Hematopoietic multipotent progenitor cell treated with erythropoietin and hydrocortisone succinate and interleukin-3 and kit ligand, for 17 days (in vitro differentiated cells): ENCODE data around the gene SORCS2.

Source experiments
- DNase-seq: peaks from one replicate; pipeline ENCODE4 v3.0.0-alpha.2; 2015; ENCODE audit warnings: low spot score

The SORCS2 gene

DNA sequence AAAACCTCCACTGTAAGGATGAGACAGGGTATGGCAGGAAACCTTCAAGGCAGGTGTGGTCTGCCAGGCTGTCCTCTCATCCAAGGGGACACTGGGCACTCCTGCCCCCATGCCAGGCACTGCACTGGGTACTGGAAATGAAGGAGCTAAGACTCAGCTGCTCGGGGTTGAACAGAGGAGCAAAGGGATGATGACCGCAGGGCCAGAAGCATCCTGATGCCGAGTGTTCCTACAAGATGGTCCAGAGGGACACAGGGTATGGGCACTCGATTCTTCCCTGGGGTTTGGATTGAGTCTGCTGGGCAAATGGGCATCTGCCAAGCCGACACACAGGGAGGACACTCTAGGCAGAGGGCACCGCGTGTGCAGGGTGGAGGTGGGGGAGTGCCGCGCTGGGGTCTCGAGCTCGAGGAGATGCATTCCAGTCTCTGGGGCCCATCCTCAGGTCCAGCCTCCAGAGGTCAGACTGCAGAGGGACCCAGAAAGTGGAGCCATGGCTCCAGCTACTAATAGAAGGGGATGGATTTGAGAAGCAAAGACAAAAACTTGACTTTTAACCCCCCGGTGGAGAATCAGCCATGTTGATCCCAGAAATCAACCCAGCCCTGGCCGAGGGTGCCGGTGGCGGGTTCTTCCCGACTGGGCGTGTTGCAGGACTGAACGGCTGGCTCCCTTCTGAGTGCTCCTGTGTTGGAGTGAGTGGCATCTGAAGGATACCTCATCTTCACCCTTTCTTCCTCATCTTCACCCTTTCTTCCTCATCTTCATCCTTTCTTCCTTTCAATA, 500.3 kb downstream of the SORCS2 start:
- DNase-seq, result no peak

DNA sequence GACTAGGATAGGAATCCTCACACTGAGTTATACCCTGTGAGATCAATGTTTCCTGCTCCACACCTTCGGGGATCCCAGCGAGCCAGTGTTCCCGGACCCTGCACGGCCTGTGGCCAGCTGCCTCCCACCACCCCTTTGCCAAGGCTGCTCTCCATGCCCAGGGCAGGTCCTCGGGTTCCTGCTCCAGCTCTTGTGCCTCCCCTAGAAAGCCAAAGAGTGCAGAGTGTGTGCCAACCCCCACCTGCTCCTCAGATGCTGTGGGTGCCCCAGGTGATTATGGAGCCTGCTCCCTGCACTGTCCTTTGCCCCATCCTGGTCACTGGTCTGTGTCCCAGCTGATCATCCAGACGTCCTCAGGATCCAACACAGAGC, 500.9 kb downstream of the SORCS2 start:
- no peak for DNase-seq

GRCh38 chr4:7693711-7694110, 501.4 kb downstream of the SORCS2 start:
- no peak for DNase-seq

- no peak for DNase-seq
These were observed 502.0 kb downstream of the SORCS2 start for GRCh38 chr4:7694324-7694723.

GRCh38 chr4:7697343-7697742, 505.0 kb downstream of the SORCS2 start:
- no peak for DNase-seq

DNA sequence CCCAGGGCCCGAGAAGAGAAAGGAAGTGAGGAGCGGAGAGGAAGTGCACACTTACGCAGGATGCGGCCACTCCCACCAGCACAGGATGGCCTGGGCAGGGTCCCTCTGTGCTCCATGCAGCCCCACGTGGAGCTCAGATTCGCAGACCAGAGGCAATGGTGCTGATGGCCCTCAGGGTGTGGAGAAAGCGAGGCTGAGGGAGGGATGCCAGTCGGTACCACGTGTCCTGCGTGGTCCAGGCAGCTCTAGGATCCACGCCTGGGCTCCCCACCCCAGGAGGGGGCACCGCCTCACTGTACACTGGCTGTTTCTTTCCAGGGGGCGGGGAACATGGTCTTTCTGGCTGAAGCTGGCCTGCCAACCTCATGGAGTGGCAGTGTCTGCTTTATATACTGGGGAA, 505.5 kb downstream of the SORCS2 start:
- no peak for DNase-seq

DNA sequence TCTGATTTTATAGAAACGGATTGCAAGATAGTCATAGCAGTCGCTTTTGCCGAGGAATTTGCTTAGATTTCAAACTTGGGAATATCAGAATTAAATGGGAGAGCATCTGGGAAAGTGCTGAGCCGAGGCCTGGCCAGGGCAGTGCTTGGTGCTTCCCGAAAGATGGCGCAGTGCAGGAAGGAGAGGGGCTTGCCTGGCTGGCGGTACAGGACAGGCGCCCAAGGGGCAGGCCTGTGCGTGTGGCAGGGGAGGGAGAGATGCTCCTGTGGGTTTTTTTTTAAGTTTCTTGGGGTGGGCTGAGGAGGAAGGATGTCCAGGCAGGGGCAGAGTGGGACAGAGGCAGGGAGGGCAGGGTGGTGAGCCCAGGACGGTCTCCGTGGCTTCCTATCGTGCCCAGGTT, 506.2 kb downstream of the SORCS2 start:
- DNase-seq, result no peak

DNA sequence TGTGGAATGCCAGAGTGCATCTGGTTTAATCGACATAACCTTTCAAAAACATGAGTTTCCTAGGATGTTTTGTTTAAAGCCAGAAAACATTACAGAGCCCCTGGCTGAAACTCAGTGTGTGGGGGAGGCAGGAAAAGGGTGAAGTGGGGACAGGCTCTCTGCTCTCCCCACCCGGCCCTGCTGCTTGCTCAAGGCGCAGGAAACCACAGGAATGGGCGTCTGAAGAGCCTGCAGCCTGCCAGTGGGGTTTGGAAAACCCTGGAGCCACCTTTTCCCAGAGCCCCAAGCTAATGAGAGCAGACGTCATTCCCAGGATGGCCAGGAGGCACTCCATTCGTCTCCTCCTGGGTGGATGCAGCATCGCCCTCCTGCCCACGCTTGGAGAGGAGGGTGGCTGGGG, 506.7 kb downstream of the SORCS2 start:
- DNase-seq, result no peak

DNA sequence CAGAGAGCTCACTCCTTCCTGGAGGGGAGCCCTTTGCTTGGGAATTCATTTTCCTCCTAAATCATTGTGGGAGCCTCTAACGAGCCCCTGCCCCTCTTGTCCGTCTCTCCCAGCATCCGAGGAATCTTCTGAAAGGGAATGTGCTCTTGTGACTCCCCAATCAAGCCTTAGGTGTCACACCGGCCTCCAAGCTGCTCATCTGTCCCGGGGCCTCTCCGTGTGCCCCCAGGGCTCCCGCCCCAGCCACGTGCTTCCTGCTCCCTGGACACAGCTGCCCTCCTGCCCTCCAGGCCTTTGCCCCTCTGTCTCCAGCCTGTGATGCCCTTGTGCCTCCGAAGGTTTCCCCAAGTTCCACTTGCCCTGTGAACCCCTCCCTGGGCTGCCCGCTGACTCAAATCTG, 507.5 kb downstream of the SORCS2 start:
- no peak for DNase-seq

DNA sequence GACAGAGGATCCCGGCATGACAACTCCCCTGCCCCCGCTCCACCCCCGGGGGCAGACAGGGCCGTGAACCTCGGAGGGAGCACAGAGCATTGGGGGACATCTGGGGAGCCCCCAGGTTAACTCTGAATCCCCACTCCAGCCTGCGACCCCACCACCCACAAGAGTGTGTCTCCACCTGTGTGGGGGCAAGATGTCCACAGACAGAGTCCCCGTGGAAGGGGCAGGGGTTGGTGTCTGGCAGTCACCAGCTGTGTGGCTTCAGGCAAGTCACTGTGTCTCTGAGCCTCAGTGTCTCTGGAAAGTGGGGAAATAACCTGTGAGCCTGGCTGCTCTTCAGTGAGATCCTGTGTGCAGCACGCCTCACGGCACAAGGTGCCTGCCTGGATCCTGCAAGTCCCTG, 508.3 kb downstream of the SORCS2 start:
- no peak for DNase-seq

DNA sequence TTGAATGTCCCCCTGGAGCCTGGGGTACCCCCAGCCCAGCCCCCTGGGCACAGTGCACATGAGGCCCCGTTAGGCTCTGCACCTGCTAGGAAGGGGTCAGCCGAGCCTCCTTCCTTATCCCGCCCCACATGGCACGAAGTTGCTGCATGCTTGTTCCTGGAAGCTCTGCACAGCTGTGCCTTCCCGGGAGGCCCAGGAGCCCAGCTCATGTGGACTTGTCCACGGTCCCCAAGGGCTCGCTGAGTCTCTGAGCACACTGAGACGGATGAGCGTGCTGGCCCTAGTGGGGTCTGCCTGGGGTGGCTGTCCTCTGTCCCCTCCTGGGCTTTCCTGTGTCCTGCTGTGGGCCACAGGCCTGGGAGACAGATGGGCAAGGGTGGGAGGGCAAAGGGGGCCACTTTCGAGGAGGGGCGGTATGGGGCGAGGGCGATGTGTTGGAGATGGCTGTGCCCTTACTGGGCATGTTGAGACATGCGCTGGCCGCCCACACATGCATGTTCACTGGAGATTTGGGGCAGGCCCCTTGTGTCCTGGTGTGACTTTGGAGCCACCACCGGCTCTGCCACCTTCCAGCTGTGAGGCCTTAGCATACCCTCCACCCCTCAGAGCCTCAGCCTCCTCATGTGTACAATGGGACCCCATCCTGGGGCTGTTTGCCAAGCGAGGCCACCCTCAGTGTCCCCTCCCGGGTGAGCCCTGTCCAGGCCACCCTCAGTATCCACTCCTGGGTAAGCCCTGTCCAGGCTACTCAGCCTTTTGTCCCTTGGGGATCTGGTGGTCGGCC, 509.7 kb downstream of the SORCS2 start:
- DNase-seq, result no peak

- no peak for DNase-seq
These were observed 511.4 kb downstream of the SORCS2 start for GRCh38 chr4:7703688-7704087.

DNA sequence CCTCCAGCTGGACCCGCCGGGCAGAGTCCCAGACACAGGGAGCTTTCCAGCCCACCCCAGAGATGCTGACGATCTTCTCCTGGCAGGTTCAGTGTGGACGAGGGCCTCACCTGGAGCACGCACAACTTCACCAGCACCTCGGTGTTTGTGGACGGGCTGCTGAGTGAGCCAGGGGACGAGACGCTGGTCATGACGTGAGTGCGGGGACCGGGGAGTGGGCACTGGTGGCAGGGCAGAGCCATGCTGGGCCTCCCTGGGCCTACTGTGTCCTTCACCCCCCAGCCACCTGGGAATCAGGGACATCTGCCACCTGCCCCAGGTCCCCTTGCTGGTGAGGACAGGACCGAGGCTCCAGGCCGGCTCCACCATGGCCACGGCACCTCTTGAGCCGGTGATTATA, 511.8 kb downstream of the SORCS2 start:
- DNase-seq, result no peak

DNA sequence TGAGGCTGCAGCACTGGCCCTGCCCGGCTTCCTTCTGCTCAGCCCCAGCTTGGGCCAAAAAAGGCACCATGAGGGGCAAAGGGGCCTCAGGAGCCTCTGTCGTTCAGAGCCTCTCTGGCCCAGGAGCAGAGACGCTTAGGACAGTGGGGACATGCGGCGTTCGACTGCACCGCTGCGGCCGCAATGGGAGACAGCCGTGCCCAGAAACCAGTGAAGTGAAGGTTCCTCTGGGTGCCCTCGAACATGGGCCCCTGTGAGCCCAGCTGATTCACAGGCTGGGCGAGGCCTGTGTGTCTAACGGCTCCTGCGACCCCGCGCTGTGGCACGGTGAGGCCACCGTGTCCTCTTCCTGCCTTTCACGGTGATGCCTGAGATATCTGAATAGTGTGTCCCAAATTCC, 512.3 kb downstream of the SORCS2 start:
- DNase-seq, result no peak

DNA sequence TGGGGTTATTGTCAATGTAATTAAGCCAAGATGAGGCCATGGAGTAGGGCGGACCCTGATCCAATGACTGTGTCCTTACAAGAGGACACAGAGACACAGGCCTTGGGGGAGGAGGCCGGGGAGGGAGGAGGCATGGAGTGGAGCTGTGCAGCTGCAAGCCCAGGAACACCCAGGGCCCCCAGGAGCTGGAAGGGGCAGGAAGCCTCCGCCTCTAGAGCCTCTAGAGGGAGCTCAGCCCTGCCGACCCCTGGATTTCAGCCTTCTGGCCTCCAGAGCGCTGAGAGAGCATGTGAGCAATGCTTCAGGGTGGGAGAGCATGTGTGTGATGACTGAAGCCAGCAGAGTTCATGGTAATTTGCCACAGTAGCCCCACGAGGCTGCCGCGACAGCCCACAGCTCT, 512.7 kb downstream of the SORCS2 start:
- no peak for DNase-seq

- DNase-seq, result no peak
These were observed 513.3 kb downstream of the SORCS2 start for GRCh38 chr4:7705593-7705992.

- no peak for DNase-seq
These were observed 515.9 kb downstream of the SORCS2 start for GRCh38 chr4:7708238-7708637.

GRCh38 chr4:7708981-7709380, 516.6 kb downstream of the SORCS2 start:
- DNase-seq, result no peak

DNA sequence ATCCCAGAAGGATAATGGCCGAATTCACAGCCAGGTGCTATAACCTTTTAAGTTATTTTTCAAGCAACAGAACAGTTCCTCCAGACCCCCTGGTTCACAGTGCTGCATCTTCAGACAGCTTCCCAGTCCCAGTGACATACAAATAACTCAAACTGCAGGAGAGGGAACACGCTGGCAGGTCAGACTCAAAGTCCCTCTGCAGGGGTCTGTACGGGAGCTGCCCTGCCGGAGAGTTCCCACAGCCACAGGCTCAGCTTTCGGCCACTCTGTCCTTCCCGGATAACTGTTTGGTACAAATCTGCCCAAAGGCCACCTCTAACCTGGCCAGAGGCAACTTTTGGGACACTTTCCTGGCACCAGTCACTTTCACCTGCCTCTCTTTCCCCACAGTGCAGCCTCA, 517.1 kb downstream of the SORCS2 start:
- DNase-seq, result no peak

DNA sequence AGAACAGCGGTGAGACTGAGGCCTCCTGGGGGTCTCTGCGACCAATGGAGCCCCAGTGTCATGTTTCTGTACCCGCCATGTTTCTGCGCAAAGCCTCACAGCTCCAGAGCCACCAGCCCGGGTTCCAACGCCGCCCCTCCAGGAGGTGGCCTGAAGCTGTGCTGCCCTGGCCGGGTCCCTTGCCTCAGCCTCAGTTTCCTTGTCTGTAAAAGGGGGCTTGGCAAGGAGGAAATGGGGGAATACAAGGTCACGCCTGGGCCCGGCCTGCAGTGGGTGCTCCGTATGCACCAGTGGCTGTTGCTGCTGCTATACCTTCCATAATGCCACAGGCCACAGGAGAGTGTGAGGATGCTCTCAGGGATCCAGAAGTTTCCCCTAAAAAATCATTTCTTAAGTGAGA, 517.8 kb downstream of the SORCS2 start:
- no peak for DNase-seq

GRCh38 chr4:7710576-7711306, 518.4 kb downstream of the SORCS2 start:
- DNase-seq, result no peak

DNA sequence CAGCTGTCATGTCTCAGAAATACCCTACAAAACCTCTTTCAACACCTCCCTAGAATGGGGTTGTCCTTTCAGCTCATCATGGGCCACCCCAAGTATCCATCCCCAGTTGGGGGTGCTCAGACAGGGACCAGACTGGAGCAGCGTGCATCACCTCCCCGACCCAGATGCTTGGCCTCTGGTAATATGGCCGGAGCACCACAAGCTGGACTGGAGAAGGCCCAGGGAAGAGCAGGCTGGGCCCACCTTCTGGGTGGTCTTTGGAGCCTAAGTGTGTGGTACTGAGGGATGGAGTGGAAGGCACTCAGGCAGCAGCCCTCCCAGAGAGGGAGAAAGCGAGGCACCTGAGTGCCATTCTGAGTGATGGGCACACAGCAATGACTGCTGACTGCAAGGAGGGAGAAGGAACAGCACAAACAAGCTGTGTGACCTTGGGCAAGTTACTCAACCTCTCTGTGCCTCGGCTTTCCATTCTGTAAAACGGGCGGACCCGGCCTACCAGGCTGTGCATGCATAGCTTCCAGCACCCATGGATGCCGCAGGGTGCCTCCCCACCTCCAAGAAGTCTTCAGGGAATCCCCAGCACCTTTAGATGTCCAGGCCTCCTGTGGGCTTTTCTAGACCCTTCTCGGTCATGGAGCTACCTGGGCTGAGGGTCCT, 519.1 kb downstream of the SORCS2 start:
- DNase-seq, result no peak
